MCF 10A (cell line): Measurements from ENCODE around the gene ALDH1A3. TPM values are rescaled to one million over a fixed set of nuclear protein-coding genes. Genes with fewer than 3 reads are reported as not detected.
A peak's percentile ranks its signal among the peaks of the same experiment; 100 is the strongest.

Experiments
- BruUV-seq: library from RNA; stranded (reverse); fragments of 400-500 nt; replicated peaks from 2 replicates; lab custom pipeline; 2021; lab: Mats Ljungman, UMichigan
- CTCF ChIA-PET: fragments of 300-600 bp; sonication (Branson Sonifier 250); formaldehyde crosslinking; extraction: SDS; loops from one replicate; lab custom pipeline; 2021; ENCODE audit warnings: antibody characterized with exemption, inconsistent platforms; lab: Yijun Ruan, JAX
- POLR2A ChIA-PET: fragments of 300-600, 350-650 bp; sonication (Branson Sonifier 250); formaldehyde crosslinking; extraction: SDS; loops from one replicate; lab custom pipeline; 2020; ENCODE audit warnings: antibody characterized with exemption, inconsistent platforms; lab: Yijun Ruan, JAX
- DNase-seq: peaks from one replicate; pipeline ENCODE4 v3.0.0-alpha.2; 2018; ENCODE audit not compliant: unreplicated experiment
- H3K27ac Mint-ChIP-seq: one replicate; pipeline ENCODE4 v1.8.0; 2022; ENCODE audit warnings: mild to moderate bottlenecking, low read depth, mixed read lengths; ENCODE audit not compliant: unreplicated experiment
- H3K27me3 Mint-ChIP-seq: one replicate; pipeline ENCODE4 v1.8.0; 2022; ENCODE audit warnings: mixed read lengths; ENCODE audit not compliant: insufficient read depth, unreplicated experiment
- H3K36me3 Mint-ChIP-seq: one replicate; pipeline ENCODE4 v1.8.0; 2022; ENCODE audit warnings: mild to moderate bottlenecking, moderate library complexity, mixed read lengths; ENCODE audit not compliant: insufficient read depth, unreplicated experiment
- H3K4me1 Mint-ChIP-seq: one replicate; pipeline ENCODE4 v1.8.0; 2022; ENCODE audit warnings: mixed read lengths; ENCODE audit not compliant: insufficient read depth, unreplicated experiment
- H3K4me3 Mint-ChIP-seq: one replicate; pipeline ENCODE4 v1.8.0; 2022; ENCODE audit warnings: mild to moderate bottlenecking, moderate library complexity, mixed read lengths; ENCODE audit not compliant: unreplicated experiment
- H3K9me3 Mint-ChIP-seq: one replicate; pipeline ENCODE4 v1.8.0; 2022; ENCODE audit warnings: mixed read lengths; ENCODE audit not compliant: unreplicated experiment
- CTCF ChIP-seq: fragments of 200-600 bp; IDR thresholded peaks from one replicate; pipeline ENCODE4 v1.8.0; 2022; ENCODE audit warnings: antibody characterized with exemption, mild to moderate bottlenecking; ENCODE audit not compliant: unreplicated experiment
- intact Hi-C: fragments of 100-400 bp; cut with micrococcal nuclease; formaldehyde crosslinking; loops from 2 replicates; pipeline ENCODE4 v1.14.1; 2022
- total RNA-seq: library from RNA; stranded (reverse); gene quantifications from 2 replicates; pipeline ENCODE4 v1.2.3, GENCODE V29; 2022

Gene ALDH1A3
- total RNA-seq, 1 experiment from 2014 or later = 4.3 TPM

GRCh38 chr15:100928632-100929280 lies 49.1 kb downstream of the ALDH1A3 start:
- TF ChIP-seq CTCF = no peak
- intact Hi-C loops = no loop called here
- ChIA-PET POLR2A (no interaction called here), CTCF (interaction anchor here (0.6 to 3.1 kb wide), 5 partner anchors 9 to 135 kb away, joined by 3 to 18 read pairs (median 5); partner anchors contain the start of gene LRRK1)
- no peaks in the 10 kb centered on the region for H3K4me1 Mint-ChIP-seq
- H3K27ac Mint-ChIP-seq = peak overlapping the region; percentile 8
- no peaks in the 10 kb centered on the region for H3K9me3 Mint-ChIP-seq
- peaks cover 30% of the 10 kb centered on the region for H3K36me3 Mint-ChIP-seq
- DNase-seq = no peak
- no peaks in the 10 kb centered on the region for H3K27me3 Mint-ChIP-seq
- no peak overlapping the region for H3K4me3 Mint-ChIP-seq
- BruUV-seq = no TSS peak

- H3K36me3 Mint-ChIP-seq = peaks cover 34% of the 10 kb centered on the region
- no peak for DNase-seq
- H3K4me3 Mint-ChIP-seq = no peak overlapping the region
- H3K4me1 Mint-ChIP-seq = no peaks in the 10 kb centered on the region
- H3K27me3 Mint-ChIP-seq = no peaks in the 10 kb centered on the region
- no peaks in the 10 kb centered on the region for H3K9me3 Mint-ChIP-seq
- POLR2A ChIA-PET = no interaction called here
- CTCF ChIA-PET = interaction anchor here (0.5 to 3.1 kb wide), 3 partner anchors 10 to 403 kb away, joined by 3 to 18 read pairs (median 3); partner anchors contain the start of gene LRRK1
- H3K27ac Mint-ChIP-seq = peak overlapping the region; percentile 8
- no peak for TF ChIP-seq CTCF
- intact Hi-C loops = no loop called here
- no TSS peak for BruUV-seq
These were observed 50.0 kb downstream of the ALDH1A3 start for GRCh38 chr15:100929641-100930042.

- no TSS peak for BruUV-seq
- no peaks in the 10 kb centered on the region for H3K4me1 Mint-ChIP-seq
- POLR2A ChIA-PET = no interaction called here
- intact Hi-C loops = no loop called here
- no peak for TF ChIP-seq CTCF
- peaks cover 30% of the 10 kb centered on the region for H3K36me3 Mint-ChIP-seq
- CTCF ChIA-PET = interaction anchor here (0.5 to 0.6 kb wide), 2 partner anchors 319 to 404 kb away, joined by 3 read pairs; no protein-coding TSS in a partner anchor
- no peak overlapping the region for H3K27ac Mint-ChIP-seq
- DNase-seq = no peak
- H3K4me3 Mint-ChIP-seq = no peak overlapping the region
- H3K9me3 Mint-ChIP-seq = no peaks in the 10 kb centered on the region
- H3K27me3 Mint-ChIP-seq = no peaks in the 10 kb centered on the region
These were observed 50.7 kb downstream of the ALDH1A3 start for GRCh38 chr15:100930306-100930848.

GRCh38 chr15:100931143-100931890 lies 51.7 kb downstream of the ALDH1A3 start:
- no peak for DNase-seq
- no TSS peak for BruUV-seq
- H3K4me3 Mint-ChIP-seq = no peak overlapping the region
- no peaks in the 10 kb centered on the region for H3K27me3 Mint-ChIP-seq
- intact Hi-C loops = no loop called here
- ChIA-PET POLR2A (no interaction called here), CTCF (interaction anchor here (0.9 kb wide), 1 partner anchor 13 kb away, joined by 3 read pairs; no protein-coding TSS in a partner anchor)
- no peaks in the 10 kb centered on the region for H3K4me1 Mint-ChIP-seq
- no peak for TF ChIP-seq CTCF
- no peak overlapping the region for H3K27ac Mint-ChIP-seq
- H3K9me3 Mint-ChIP-seq = no peaks in the 10 kb centered on the region
- H3K36me3 Mint-ChIP-seq = peaks cover 20% of the 10 kb centered on the region
